Measurements from ENCODE around the gene RBBP8.

DNA sequence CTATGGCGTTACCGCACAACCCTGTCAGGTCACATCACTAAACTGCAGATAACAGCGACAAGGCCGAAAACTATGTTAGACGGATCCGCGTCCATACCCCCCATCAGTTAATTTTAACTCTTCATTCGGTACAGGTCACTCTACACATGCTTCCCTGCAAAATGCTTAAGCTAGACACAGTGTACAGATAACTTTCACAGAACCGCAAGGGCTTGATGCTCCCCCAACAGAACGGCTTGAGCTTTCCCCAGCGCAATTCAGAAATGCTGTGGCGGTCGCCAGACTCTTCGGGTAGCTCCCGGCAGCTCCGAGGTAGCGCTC lies 283 bp upstream of the RBBP8 start:
- TF ChIP-seq EZH2phosphoT487 (IDR thresholded peaks at IDR 0.05; ENCODE audit: insufficient read depth, low read depth), result no peak
- TF ChIP-seq EZH2 (IDR thresholded peaks at IDR 0.05; ENCODE audit: insufficient read depth, poor library complexity, severe bottlenecking), result no peak

Data from GM23248 (cell line).